NK-92 treated with Interleukin-12 subunit alpha and Interleukin-12 subunit beta, amount 100 ng/mL, for 24 hours (cell line): ENCODE measurements around the gene RAB11FIP3.
"Not testable (repeated sequence)": the region's sequence is repeated elsewhere in the genome, so short reads cannot be mapped to it uniquely, and the experiment has no call there.

Experiments used
- DNase-seq: peaks from one replicate; lab custom pipeline; 2025; lab: John Stamatoyannopoulos, UW

RAB11FIP3 gene

DNA sequence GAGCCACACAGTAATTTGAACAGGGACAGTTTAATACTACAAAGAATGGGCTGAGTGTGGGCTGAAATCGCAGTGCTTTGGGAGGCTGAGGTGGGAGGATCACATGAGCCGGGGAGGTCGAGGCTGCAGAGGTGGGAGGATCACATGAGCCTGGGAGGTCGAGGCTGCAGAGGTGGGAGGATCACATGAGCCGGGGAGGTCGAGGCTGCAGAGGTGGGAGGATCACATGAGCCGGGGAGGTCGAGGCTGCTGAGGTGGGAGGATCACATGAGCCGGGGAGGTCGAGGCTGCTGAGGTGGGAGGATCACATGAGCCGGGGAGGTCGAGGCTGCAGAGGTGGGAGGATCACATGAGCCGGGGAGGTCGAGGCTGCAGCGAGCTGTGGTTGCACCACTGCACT is 69.2 kb downstream of the RAB11FIP3 start:
- not testable (repeated sequence) for DNase-seq

- no peak for DNase-seq
Measured at GRCh38 chr16:495127-495748, 69.8 kb downstream of the RAB11FIP3 start.

GRCh38 chr16:496097-496886 is 70.8 kb downstream of the RAB11FIP3 start:
- DNase-seq, result no peak

DNA sequence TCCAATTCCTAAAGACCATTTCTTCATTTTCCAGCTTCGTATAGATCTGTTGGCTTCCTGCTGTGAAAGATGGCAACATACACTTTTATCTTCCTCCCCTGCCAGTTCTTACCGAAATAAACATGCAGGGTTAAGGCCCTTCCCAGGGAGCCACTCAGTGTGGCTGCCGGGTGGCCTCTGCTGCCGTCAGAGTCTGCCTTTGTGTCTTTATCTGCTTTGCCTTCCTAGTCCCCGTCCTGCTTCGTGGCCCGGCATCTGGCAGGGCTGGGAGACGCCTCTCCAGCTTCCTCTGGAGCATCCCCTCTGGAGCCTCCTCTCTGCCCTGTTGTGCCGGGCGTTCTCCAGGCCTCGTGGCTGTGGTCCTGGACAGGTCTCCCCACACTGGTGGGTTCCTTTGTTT is 71.8 kb downstream of the RAB11FIP3 start:
- DNase-seq, result no peak

GRCh38 chr16:499924-500323 is 74.5 kb downstream of the RAB11FIP3 start:
- no peak for DNase-seq

GRCh38 chr16:500709-501108 is 75.3 kb downstream of the RAB11FIP3 start:
- no peak for DNase-seq

DNA sequence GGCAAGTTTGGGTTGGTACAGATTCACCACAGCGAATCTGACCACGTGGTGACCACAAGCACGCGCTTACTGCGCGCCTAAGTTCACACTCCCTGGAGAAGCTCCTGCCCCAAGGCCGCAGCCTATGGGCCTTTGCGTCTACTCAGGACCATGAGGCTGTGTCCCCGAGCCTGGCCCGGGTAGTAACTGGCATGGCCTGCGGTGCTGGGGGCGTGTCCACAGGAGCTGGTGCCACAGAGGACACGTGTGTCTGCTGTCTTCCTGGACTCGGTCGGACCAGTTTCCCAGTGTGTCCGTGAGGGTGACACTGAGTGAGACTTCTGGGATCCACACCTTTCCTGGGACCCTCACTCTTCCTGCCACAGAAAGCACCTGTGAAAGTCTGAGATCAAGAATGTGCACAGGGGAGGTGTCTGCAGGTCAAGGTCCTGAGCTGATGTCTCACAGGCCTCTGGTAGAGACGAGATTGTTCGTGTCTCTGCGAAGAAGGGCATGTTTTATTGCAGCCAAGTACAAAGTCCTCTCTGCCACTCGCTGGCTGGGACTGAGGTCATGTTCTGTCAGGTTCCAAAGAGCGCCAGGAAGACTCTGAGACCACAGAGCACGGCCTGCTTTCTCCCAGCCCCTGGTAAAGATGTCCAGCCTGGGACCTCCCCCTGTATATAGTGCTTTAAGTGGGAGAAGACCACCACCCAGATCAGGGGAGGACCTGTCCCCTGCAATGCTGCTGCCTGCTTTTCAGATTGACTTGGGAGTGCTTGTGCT is 76.9 kb downstream of the RAB11FIP3 start:
- no peak for DNase-seq

- no peak for DNase-seq
Measured at GRCh38 chr16:503150-504071, 78.0 kb downstream of the RAB11FIP3 start.

- no peak for DNase-seq
Measured at GRCh38 chr16:505479-506245, 80.2 kb downstream of the RAB11FIP3 start.

DNA sequence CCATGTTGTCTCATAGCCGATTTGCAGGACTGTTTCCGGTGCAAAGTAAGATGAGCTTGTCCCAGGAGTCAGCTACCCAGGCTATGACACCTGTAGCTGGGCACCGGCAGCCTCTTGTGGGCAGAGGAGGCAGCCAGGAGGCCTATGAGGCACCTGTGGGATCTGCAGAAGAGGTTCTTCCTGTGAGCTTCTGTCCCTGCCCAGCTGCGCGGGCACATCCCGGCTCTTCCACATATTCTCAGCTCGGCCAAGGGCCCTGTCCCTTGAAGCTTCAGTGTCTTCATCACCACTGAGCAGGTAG is 80.7 kb downstream of the RAB11FIP3 start:
- DNase-seq, result no peak

GRCh38 chr16:507527-507926 is 82.1 kb downstream of the RAB11FIP3 start:
- DNase-seq, result not testable (repeated sequence)

- no peak for DNase-seq
Measured at GRCh38 chr16:507996-508395, 82.5 kb downstream of the RAB11FIP3 start.

- no peak for DNase-seq
Measured at GRCh38 chr16:508884-509736, 83.7 kb downstream of the RAB11FIP3 start.

DNA sequence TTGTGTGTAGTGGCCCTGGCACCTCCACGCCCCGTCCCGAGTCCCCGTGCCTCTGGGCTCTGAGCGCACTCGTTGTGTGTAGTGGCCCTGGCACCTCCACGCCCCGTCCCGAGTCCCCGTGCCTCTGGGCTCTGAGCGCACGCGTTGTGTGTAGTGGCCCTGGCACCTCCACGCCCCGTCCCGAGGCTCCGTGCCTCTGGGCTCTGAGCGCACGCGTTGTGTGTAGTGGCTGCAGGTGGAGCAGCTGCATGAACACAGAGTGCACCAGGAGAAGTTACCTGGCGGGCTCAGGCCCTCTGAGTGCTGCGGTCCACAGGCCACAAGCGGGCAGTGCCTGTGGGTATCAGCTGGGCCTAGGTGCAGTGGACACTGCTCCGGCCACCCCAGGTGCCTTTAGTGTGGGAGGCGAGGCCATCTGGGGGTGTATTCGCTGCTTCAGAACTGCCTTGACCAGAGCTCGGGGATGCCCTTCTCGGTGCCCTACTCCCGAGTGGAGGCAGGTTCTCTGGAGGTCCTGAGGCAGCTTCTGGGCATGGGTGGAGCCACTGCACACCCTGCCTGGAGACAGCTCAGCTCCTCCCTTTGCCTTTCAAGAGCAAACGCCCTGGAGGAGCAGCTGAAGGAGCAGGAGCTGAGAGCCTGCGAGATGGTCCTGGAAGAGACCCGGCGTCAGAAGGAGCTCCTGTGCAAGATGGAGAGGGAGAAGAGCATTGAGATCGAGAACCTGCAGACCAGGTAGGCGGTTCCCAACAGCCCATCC is 84.8 kb downstream of the RAB11FIP3 start:
- DNase-seq, result no peak

GRCh38 chr16:512802-513201 is 87.4 kb downstream of the RAB11FIP3 start:
- no peak for DNase-seq

GRCh38 chr16:513950-514349 is 88.5 kb downstream of the RAB11FIP3 start:
- DNase-seq, result no peak

GRCh38 chr16:515175-515938 is 89.9 kb downstream of the RAB11FIP3 start:
- no peak for DNase-seq

- no peak for DNase-seq
Measured at GRCh38 chr16:515939-516226, 90.4 kb downstream of the RAB11FIP3 start.

DNA sequence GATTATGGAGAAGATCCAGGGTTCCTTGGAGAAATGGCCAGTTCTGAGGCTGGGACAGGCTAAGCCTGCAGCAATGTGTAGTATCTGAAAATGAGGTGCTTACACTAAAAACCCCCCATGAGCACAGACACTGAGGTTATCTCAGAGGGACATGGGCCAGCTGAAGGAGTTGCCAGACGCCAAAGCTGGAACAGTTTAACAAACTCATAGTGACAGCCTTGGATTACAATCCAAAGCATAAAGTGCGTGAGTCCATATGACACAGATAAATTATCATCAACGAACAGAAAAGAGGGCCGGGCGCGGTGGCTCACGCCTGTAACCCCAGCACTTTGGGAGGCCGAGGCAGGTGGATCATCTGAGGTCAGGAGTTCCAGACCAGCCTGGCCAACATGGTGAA is 90.9 kb downstream of the RAB11FIP3 start:
- DNase-seq, result no peak
